ENCODE data around the gene TNS1. TPM values are rescaled to one million over a fixed set of nuclear protein-coding genes. Genes with fewer than 3 reads are reported as not detected.

Gene TNS1
- total RNA-seq, 3 donors from 2014 or later (not counting 1 experiment from before 2014, with no cell fraction given) = 1.1 to 3.0 (median 2.1) TPM

- no peak for TF ChIP-seq CTCF (IDR thresholded peaks at IDR 0.05)
- intact Hi-C loops (cut with micrococcal nuclease) = no loop called here
- Histone ChIP-seq H3K36me3 (ENCODE audit: control insufficient read depth, insufficient read depth, low read length) (no peaks in the 10 kb centered on the region), H3K4me1 (ENCODE audit: control insufficient read depth, insufficient read depth, low read length) (no peaks in the 10 kb centered on the region), H3K27ac (ENCODE audit: low read length) (no peak overlapping the region), H3K4me3 (ENCODE audit: low read length) (no peak overlapping the region), H3K27me3 (ENCODE audit: control insufficient read depth, insufficient read depth, low read length) (peaks cover under 1% of the 10 kb centered on the region), H3K9me3 (ENCODE audit: control insufficient read depth, insufficient read depth, low read length) (no peaks in the 10 kb centered on the region)
- Mint-ChIP-seq H3K4me1 (no peaks in the 10 kb centered on the region), H3K9me3 (no peaks in the 10 kb centered on the region), H3K27me3 (ENCODE audit: low read depth in 2 of 2) (peaks cover 0 to 2% of the 10 kb centered on the region in 2 donors), H3K36me3 (no peaks in the 10 kb centered on the region), H3K27ac (no peak overlapping the region), H3K4me3 (no peak overlapping the region)
- no peak for ATAC-seq
- 95% methylated on average over 3 of the region's 3 CpGs for WGBS (ENCODE audit: insufficient coverage)
- DNase-seq = no peak
Observed at GRCh38 chr2:217774232-217774631, 228.6 kb downstream of the TNS1 start.

- H3K4me1 Mint-ChIP-seq = no peaks in the 10 kb centered on the region
- no peak for ATAC-seq
- Histone ChIP-seq H3K36me3 (ENCODE audit: control insufficient read depth, insufficient read depth, low read length) (no peaks in the 10 kb centered on the region), H3K27ac (ENCODE audit: low read length) (no peak overlapping the region), H3K4me1 (ENCODE audit: control insufficient read depth, insufficient read depth, low read length) (no peaks in the 10 kb centered on the region), H3K9me3 (ENCODE audit: control insufficient read depth, insufficient read depth, low read length) (no peaks in the 10 kb centered on the region), H3K4me3 (ENCODE audit: low read length) (no peak overlapping the region), H3K27me3 (ENCODE audit: control insufficient read depth, insufficient read depth, low read length) (peaks cover 3% of the 10 kb centered on the region)
- DNase-seq = no peak
- no peaks in the 10 kb centered on the region for H3K9me3 Mint-ChIP-seq
- H3K27me3 Mint-ChIP-seq (ENCODE audit: low read depth in 2 of 2) = peaks cover 0 to 2% of the 10 kb centered on the region in 2 donors
- intact Hi-C loops (cut with micrococcal nuclease) = no loop called here
- no peak for TF ChIP-seq CTCF (IDR thresholded peaks at IDR 0.05)
- H3K36me3 Mint-ChIP-seq = no peaks in the 10 kb centered on the region
- no peak overlapping the region for H3K27ac Mint-ChIP-seq
- no peak overlapping the region for H3K4me3 Mint-ChIP-seq
Observed at GRCh38 chr2:217773539-217773938, 229.3 kb downstream of the TNS1 start.

GRCh38 chr2:217766356-217766755 lies 236.4 kb downstream of the TNS1 start:
- Histone ChIP-seq H3K27ac (ENCODE audit: low read length) (no peak overlapping the region), H3K4me3 (ENCODE audit: low read length) (no peak overlapping the region), H3K4me1 (ENCODE audit: control insufficient read depth, insufficient read depth, low read length) (no peaks in the 10 kb centered on the region), H3K27me3 (ENCODE audit: control insufficient read depth, insufficient read depth, low read length) (peaks cover 5% of the 10 kb centered on the region), H3K36me3 (ENCODE audit: control insufficient read depth, insufficient read depth, low read length) (no peaks in the 10 kb centered on the region), H3K9me3 (ENCODE audit: control insufficient read depth, insufficient read depth, low read length) (peaks cover 5% of the 10 kb centered on the region)
- WGBS (ENCODE audit: insufficient coverage) = 98% methylated on average over 2 of the region's 4 CpGs
- ATAC-seq (no peak), DNase-seq (no peak)
- Mint-ChIP-seq H3K9me3 (peaks cover 0 to 3% of the 10 kb centered on the region in 2 donors), H3K27ac (no peak overlapping the region), H3K4me3 (no peak overlapping the region), H3K36me3 (peaks cover 11% of the 10 kb centered on the region), H3K27me3 (ENCODE audit: low read depth in 2 of 2) (peaks cover 12 to 17% of the 10 kb centered on the region in 2 donors), H3K4me1 (no peaks in the 10 kb centered on the region)
- TF ChIP-seq CTCF (IDR thresholded peaks at IDR 0.05) = no peak
- intact Hi-C loops (cut with micrococcal nuclease) = no loop called here

GRCh38 chr2:217761645-217762277 lies 241.0 kb downstream of the TNS1 start:
- peaks cover 5% of the 10 kb centered on the region for H3K9me3 ChIP-seq (ENCODE audit: control insufficient read depth, insufficient read depth, low read length)
- peaks cover 2% of the 10 kb centered on the region for H3K4me1 ChIP-seq (ENCODE audit: control insufficient read depth, insufficient read depth, low read length)
- peaks cover 12 to 22% of the 10 kb centered on the region in 2 donors for H3K27me3 Mint-ChIP-seq (ENCODE audit: low read depth in 2 of 2)
- H3K27me3 ChIP-seq (ENCODE audit: control insufficient read depth, insufficient read depth, low read length) = no peaks in the 10 kb centered on the region
- DNase-seq = no peak
- H3K36me3 ChIP-seq (ENCODE audit: control insufficient read depth, insufficient read depth, low read length) = no peaks in the 10 kb centered on the region
- no peak overlapping the region for H3K4me3 Mint-ChIP-seq
- no CpG with 5 or more reads among the region's 1 CpG for WGBS (ENCODE audit: insufficient coverage)
- H3K27ac ChIP-seq (ENCODE audit: low read length) = no peak overlapping the region
- H3K27ac Mint-ChIP-seq = no peak overlapping the region
- no peak for ATAC-seq
- H3K4me1 Mint-ChIP-seq = peaks cover 0 to 3% of the 10 kb centered on the region in 2 donors
- intact Hi-C loops (cut with micrococcal nuclease) = no loop called here
- H3K4me3 ChIP-seq (ENCODE audit: low read length) = no peak overlapping the region
- peaks cover 0 to 7% of the 10 kb centered on the region in 2 donors for H3K9me3 Mint-ChIP-seq
- peaks cover 14% of the 10 kb centered on the region for H3K36me3 Mint-ChIP-seq
- no peak for TF ChIP-seq CTCF (IDR thresholded peaks at IDR 0.05)
